HEK293T (cell line): ENCODE data around the gene FKRP.

ENCODE experiments used
- CTCF ChIA-PET: fragments of 350-600 bp; formaldehyde crosslinking; extraction: SDS; loops from one replicate; lab custom pipeline; 2021; ENCODE audit warnings: antibody characterized with exemption, inconsistent platforms; lab: Yijun Ruan, JAX
- POLR2A ChIA-PET: fragments of 350-600 bp; formaldehyde crosslinking; extraction: SDS; loops from one replicate; lab custom pipeline; 2020; ENCODE audit warnings: antibody characterized with exemption, inconsistent platforms; lab: Yijun Ruan, JAX
- DNase-seq: peaks from one replicate; pipeline ENCODE4 v3.0.0; 2012; ENCODE audit warnings: mixed read lengths; ENCODE audit errors: extremely low spot score
- ARNT ChIP-seq: fragments of 450-650 bp; IDR thresholded peaks from 2 replicates; pipeline ENCODE4 v1.6.1; 2017; ENCODE audit warnings: mild to moderate bottlenecking
- BHLHE40 ChIP-seq: fragments of 450-650 bp; IDR thresholded peaks from 2 replicates; pipeline ENCODE4 v1.6.1; 2016; ENCODE audit warnings: mild to moderate bottlenecking, moderate library complexity, borderline replicate concordance
- CTBP1 ChIP-seq: fragments of 450-650 bp; IDR thresholded peaks from 2 replicates; pipeline ENCODE4 v1.6.1; 2016; ENCODE audit warnings: borderline replicate concordance
- ELF4 ChIP-seq: fragments of 450-650 bp; IDR thresholded peaks from 2 replicates; pipeline ENCODE4 v1.6.1; 2017; ENCODE audit warnings: antibody characterized with exemption
- FOXA1 ChIP-seq: fragments of 450-650 bp; IDR thresholded peaks from 2 replicates; pipeline ENCODE4 v1.6.1; 2016; ENCODE audit warnings: mild to moderate bottlenecking
- FOXK2 ChIP-seq: fragments of 450-650 bp; IDR thresholded peaks from 2 replicates; pipeline ENCODE4 v1.6.1; 2016; ENCODE audit warnings: mild to moderate bottlenecking
- FOXM1 ChIP-seq: fragments of 450-650 bp; IDR thresholded peaks from 2 replicates; pipeline ENCODE4 v1.6.1; 2017; ENCODE audit warnings: mild to moderate bottlenecking, borderline replicate concordance
- HDGF ChIP-seq: fragments of 450-650 bp; IDR thresholded peaks from 2 replicates; pipeline ENCODE4 v1.6.1; 2017; ENCODE audit warnings: antibody characterized with exemption, borderline replicate concordance
- L3MBTL2 ChIP-seq: fragments of 450-650 bp; conservative IDR thresholded peaks from 2 replicates; pipeline ENCODE4 v1.6.1; 2016; ENCODE audit warnings: mild to moderate bottlenecking
- LEF1 ChIP-seq: fragments of 450-650 bp; IDR thresholded peaks from 2 replicates; pipeline ENCODE4 v1.6.1; 2017; ENCODE audit warnings: mild to moderate bottlenecking, borderline replicate concordance
- NFRKB ChIP-seq: fragments of 450-650 bp; IDR thresholded peaks from 2 replicates; pipeline ENCODE4 v1.6.1; 2016; ENCODE audit warnings: mild to moderate bottlenecking, moderate library complexity
- SP1 ChIP-seq: fragments of 450-650 bp; IDR thresholded peaks from 2 replicates; pipeline ENCODE4 v1.6.1; 2017
- SUZ12 ChIP-seq: fragments of 450-650 bp; IDR thresholded peaks from 2 replicates; pipeline ENCODE4 v1.6.1; 2016; ENCODE audit warnings: mild to moderate bottlenecking
- TARDBP ChIP-seq: fragments of 450-650 bp; IDR thresholded peaks from 2 replicates; pipeline ENCODE4 v1.6.1; 2016
- ZNF384 ChIP-seq: fragments of 450-650 bp; IDR thresholded peaks from 2 replicates; pipeline ENCODE4 v1.6.1; 2016
- TF ChIP-seq, protein P1 (sequence below): fragments of 450-650 bp; IDR thresholded peaks from 2 replicates; pipeline ENCODE4 v1.6.1; 2016

FKRP gene

DNA sequence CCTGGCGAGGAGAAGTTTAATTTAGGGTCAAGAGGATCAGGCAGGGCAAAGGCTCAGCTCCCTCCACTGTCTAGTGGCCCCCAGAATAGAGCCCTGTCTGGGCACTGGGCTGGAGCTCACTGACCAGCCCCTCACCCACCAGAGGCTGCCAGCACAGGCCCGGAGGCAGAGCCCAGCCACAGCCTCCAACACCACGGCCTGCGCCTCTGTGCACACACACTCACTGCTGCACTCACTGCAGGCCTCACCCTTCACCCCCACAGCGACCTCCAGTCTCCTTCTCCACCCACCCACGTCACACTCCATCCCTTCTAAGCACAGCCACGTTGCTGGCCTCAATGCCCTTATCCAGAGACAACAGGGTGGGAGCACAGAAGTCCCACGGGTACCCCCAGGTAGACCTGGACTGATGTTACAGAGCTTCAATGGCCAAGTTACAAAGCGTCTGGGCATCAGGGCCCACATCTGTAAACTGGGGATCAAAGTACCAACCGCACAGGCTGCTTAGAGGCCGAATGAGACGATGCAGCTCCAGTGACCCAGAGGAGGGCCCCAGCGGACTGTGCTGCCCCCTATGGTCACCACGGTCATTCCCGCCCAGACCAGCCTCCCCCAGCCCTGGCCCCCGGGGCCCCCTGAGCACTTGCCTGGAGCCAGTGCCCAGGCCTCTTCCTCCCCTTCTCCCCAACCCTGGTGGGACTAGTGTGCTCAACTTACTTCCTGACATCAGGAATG is 24.4 kb upstream of the FKRP start:
- ChIA-PET POLR2A (no interaction called here), CTCF (no interaction called here)
- TF ChIP-seq SUZ12 (no peak), BHLHE40 (no peak), L3MBTL2 (no peak), FOXA1 (no peak), TARDBP (no peak), HDGF (no peak), LEF1 (no peak), FOXK2 (no peak), ARNT (no peak)
- TF ChIP-seq, protein P1, sequence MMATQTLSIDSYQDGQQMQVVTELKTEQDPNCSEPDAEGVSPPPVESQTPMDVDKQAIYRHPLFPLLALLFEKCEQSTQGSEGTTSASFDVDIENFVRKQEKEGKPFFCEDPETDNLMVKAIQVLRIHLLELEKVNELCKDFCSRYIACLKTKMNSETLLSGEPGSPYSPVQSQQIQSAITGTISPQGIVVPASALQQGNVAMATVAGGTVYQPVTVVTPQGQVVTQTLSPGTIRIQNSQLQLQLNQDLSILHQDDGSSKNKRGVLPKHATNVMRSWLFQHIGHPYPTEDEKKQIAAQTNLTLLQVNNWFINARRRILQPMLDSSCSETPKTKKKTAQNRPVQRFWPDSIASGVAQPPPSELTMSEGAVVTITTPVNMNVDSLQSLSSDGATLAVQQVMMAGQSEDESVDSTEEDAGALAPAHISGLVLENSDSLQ = no peak
- DNase-seq = no peak

DNA sequence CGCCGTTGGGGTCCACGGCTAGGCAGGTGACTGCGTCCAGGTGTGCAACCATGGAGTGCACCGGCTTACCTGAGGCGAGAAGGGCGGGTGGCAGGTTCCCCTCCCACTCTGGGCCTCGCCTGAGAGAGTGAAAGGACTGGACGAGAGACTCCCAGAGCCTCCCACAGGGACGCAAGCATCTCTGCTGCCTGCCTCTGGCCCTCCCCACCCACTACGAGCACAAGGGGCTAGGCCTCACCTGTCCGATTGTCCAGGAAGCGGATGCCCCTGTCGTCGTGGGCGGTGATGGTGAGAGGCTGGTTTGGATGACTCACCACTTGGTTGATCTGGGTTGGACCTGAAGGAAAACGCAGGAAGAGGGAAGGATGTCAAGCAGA is 23.9 kb upstream of the FKRP start:
- DNase-seq = no peak
- ChIA-PET CTCF (no interaction called here), POLR2A (no interaction called here)
- no peak for TF ChIP-seq CTBP1
- TF ChIP-seq SP1 = no peak
- no peak for TF ChIP-seq ZNF384
- TF ChIP-seq TARDBP = no peak
- TF ChIP-seq FOXK2 = no peak
- TF ChIP-seq ELF4 = no peak
- no peak for TF ChIP-seq FOXM1

DNA sequence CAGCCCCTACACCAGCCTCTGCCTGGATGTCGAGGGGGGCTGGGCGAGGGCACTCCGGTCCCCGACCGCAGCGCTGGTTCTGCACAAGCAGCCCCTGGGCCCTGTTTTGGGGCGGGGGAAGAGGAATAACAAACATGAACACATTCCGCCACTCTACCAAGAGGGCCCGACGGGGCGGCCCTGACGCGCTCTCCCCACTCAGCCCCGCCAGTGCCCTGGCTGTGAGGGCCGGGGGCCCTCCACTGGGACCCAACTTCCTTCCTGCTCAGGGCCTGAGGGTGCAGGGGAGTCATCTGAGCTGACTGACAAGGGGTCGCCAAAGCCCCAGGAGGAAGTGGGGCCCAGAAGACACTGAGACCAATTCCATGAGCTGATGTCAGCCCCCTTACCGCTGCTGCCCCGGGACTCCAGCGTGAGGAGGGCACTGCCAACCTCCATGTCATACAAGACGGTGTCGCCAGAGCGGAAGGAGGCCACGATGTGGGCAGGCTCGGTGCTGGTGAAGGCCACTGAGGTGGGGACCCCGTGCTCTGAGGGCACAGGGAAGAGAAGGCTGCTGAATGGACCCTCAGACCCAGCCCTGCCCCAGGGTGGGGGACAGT is 23.3 kb upstream of the FKRP start:
- no peak for DNase-seq
- POLR2A ChIA-PET = interaction anchor here (0.7 kb wide), 1 partner anchor 8 kb away, joined by 3 read pairs; no protein-coding TSS in a partner anchor
- CTCF ChIA-PET = no interaction called here
- TF ChIP-seq SP1 (no peak), ZNF384 (no peak), LEF1 (no peak), ELF4 (no peak), L3MBTL2 (no peak), FOXM1 (no peak), SUZ12 (no peak), TARDBP (no peak)

DNA sequence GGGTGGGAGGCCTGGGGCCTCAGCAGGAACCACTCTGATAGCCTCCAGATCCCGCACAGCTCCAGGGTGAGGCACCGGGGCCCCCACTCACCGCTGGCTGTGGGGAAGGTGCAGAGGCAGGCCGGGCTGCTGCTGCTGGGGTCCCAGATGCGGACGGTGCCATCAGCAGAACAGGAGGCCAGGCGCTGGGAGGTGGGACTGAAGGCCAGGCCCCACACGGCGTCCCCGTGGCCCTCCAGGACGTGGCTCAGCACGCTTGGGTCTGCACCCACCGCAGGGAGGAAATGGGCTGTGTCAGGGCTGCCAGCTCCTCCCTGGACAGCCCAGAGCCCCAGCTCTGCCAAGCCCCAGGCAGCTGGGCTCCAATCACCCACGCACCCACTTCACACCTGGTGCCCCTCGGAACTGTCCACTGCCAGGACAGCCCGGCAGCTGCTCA is 22.8 kb upstream of the FKRP start:
- ChIA-PET POLR2A (interaction anchor here (0.7 kb wide), 1 partner anchor 9 kb away, joined by 3 read pairs; no protein-coding TSS in a partner anchor), CTCF (no interaction called here)

DNA sequence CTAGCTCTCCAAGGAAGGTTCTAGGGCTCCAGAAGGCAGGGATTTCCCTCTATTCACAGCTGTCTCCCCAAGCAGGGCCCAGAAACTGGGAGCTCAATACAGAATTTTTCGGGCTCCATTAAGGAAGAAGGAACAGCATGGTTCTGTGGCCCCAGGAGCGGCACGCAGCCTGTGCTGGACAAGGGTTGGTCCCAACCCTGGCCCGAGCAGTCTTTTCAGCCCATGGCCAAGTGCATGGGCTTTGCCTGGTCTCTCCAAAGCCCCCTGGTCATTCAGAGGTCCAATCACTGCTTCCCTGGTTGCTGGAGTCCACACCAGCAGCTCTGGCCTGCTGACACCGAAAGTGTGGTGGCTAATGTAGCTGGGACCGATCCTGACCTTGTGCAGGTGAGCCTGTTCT is 22.4 kb upstream of the FKRP start:
- CTCF ChIA-PET = interaction anchor here (0.7 kb wide), 1 partner anchor 13 kb away, joined by 4 read pairs; no protein-coding TSS in a partner anchor
- no peak for DNase-seq
- POLR2A ChIA-PET = no interaction called here
- TF ChIP-seq LEF1 (no peak), BHLHE40 (no peak), FOXM1 (no peak), NFRKB (no peak), HDGF (no peak), ARNT (no peak), SP1 (no peak), TARDBP (no peak), CTBP1 (no peak), L3MBTL2 (no peak), ZNF384 (no peak), ELF4 (no peak), SUZ12 (no peak), FOXK2 (no peak), FOXA1 (no peak)
- TF ChIP-seq, protein P1 = no peak

More for the DNA sequence above, 22.8 kb upstream of the FKRP start:
- TF ChIP-seq SP1 (no peak), BHLHE40 (no peak), TARDBP (no peak), LEF1 (no peak), CTBP1 (no peak), SUZ12 (no peak), FOXK2 (no peak)
- DNase-seq = no peak

DNA sequence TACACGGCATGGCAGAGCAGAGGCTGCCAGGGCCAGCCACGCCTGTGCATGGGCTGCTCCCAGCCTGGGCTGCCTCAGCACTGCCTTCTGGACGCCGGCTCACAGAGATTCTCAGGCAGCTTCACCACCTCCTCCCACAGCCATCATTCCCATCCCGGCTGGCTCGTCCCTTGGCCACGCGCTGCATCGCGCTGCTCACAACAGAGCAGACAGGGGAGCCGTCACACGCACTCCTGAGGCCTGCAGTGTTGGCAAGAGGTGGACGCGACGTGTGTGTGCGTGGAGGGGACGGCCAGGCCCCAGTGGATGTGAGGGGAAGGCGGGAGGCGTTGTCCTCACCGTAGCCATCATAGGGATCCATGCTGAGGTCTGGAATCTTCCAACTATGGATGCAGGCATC is 21.4 kb upstream of the FKRP start:
- DNase-seq = no peak
- TF ChIP-seq FOXK2 = no peak
- no peak for TF ChIP-seq HDGF
- TF ChIP-seq L3MBTL2 = no peak
- TF ChIP-seq, protein P1 = no peak
- TF ChIP-seq NFRKB = no peak
- TF ChIP-seq LEF1 = no peak
- TF ChIP-seq ZNF384 = no peak
- no peak for TF ChIP-seq FOXM1
- TF ChIP-seq TARDBP = no peak
- no peak for TF ChIP-seq ARNT
- no peak for TF ChIP-seq FOXA1
- TF ChIP-seq BHLHE40 = no peak
- TF ChIP-seq SP1 = no peak
- TF ChIP-seq CTBP1 = no peak
- no peak for TF ChIP-seq ELF4
- TF ChIP-seq SUZ12 = no peak
- CTCF ChIA-PET = no interaction called here
- POLR2A ChIA-PET = no interaction called here
